Neutrophil (primary cell): Measurements from ENCODE around the gene ZBTB47.
A peak's percentile ranks its signal among the peaks of the same experiment; 100 is the strongest.

Experiments used
- H3K27ac ChIP-seq: fragments of 200-600 bp; sonication (generic); 2 replicates; pipeline ENCODE4 v1.5.1; 2016; ENCODE audit warnings: mild to moderate bottlenecking, moderate library complexity
- H3K27me3 ChIP-seq: fragments of 200-600 bp; sonication (generic); 2 replicates; pipeline ENCODE4 v1.6.0; 2016; ENCODE audit warnings: mild to moderate bottlenecking
- H3K36me3 ChIP-seq: fragments of 200-600 bp; sonication (generic); 2 replicates; pipeline ENCODE4 v1.5.1; 2017
- H3K4me1 ChIP-seq, 2 experiments: fragments of 200-600 bp in 1 of 2; sonication (generic) in 1 of 2; 1 replicate in 1 of 2; 2 replicates in 1 of 2; pipeline versions ENCODE4 v1.5.1 to v1.6.1; 2013 to 2016; ENCODE audit warnings: low read depth in 1 of 2, low read length in 1 of 2, mild to moderate bottlenecking in 1 of 2, moderate library complexity in 1 of 2; ENCODE audit not compliant: control insufficient read depth in 1 of 2, insufficient read depth in 1 of 2
- H3K4me3 ChIP-seq, 2 experiments: fragments of 200-600 bp in 1 of 2; sonication (generic) in 1 of 2; 1 replicate in 1 of 2; 2 replicates in 1 of 2; pipeline ENCODE4 v1.5.1; 2013 to 2016; ENCODE audit warnings: low read depth in 1 of 2, low read length in 1 of 2, mild to moderate bottlenecking in 1 of 2, moderate library complexity in 1 of 2
- H3K9me3 ChIP-seq: fragments of 200-600 bp; sonication (generic); 2 replicates; pipeline ENCODE4 v1.5.1; 2016
- TF ChIP-seq, protein P1 (sequence below): fragments of 200-600 bp; sonication (generic); IDR thresholded peaks from 2 replicates; pipeline ENCODE4 v1.5.1; 2016; ENCODE audit warnings: antibody characterized with exemption

The ZBTB47 gene

DNA sequence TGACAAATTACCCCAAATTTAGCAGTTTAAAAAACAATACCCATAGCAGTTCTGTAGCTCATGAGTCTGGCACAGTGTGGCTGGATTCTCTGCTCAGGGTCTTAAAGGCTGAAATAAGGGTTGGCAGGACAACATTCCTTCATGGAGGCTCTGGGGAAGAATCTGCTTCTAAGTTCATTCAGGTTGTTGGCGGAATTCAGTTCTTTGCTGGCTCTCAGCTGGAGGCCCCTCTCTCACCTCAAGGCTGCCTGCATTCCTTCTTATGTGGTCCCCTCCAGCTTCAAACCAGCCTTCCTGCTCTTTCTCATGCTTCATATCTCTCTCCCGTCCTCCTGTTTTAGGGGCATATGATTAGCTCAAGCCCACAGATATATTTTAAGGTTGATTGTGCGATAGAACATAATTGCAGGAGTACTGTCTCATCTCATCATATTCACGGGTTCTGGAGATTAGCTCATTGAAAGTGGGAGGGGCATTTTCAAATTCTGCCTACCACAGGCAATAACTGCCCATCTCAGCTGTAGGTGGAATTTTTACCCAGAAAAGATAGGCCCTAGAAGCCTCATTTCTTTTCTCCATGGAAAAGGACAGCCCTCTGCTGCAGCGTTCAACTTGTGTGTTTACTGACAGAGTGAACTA lies 5.6 kb upstream of the ZBTB47 start:
- TF ChIP-seq, protein P1, sequence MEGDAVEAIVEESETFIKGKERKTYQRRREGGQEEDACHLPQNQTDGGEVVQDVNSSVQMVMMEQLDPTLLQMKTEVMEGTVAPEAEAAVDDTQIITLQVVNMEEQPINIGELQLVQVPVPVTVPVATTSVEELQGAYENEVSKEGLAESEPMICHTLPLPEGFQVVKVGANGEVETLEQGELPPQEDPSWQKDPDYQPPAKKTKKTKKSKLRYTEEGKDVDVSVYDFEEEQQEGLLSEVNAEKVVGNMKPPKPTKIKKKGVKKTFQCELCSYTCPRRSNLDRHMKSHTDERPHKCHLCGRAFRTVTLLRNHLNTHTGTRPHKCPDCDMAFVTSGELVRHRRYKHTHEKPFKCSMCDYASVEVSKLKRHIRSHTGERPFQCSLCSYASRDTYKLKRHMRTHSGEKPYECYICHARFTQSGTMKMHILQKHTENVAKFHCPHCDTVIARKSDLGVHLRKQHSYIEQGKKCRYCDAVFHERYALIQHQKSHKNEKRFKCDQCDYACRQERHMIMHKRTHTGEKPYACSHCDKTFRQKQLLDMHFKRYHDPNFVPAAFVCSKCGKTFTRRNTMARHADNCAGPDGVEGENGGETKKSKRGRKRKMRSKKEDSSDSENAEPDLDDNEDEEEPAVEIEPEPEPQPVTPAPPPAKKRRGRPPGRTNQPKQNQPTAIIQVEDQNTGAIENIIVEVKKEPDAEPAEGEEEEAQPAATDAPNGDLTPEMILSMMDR: no peak
- Histone ChIP-seq H3K27ac (peak overlapping the region; percentile 79), H3K4me3 (no peak overlapping the region), H3K27me3 (no peaks in the 10 kb centered on the region), H3K4me1 (peaks cover 67 to 69% of the 10 kb centered on the region in 2 experiments), H3K9me3 (no peaks in the 10 kb centered on the region), H3K36me3 (peaks cover 24% of the 10 kb centered on the region)

DNA sequence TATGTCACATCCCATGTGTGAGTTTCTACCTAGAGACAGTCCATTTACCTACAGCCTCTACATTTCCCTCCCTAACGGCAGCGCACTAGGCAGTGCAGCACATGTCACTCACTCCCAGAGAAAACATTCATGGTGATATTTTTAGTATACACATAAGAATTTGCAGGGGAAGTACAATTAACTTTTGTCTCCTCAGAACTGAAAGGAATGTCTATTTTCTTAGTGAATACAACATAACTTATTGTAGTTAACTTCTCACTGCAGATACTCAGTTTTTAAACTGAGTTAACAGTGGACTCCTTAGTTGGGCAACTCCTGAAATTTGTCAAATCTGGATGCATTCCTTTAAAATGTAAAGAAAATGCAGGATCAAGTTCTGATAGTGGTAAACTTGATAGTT lies 4.5 kb upstream of the ZBTB47 start:
- Histone ChIP-seq H3K4me1 (peaks cover 77 to 79% of the 10 kb centered on the region in 2 experiments), H3K27me3 (no peaks in the 10 kb centered on the region), H3K27ac (peak overlapping the region; percentile 79), H3K9me3 (no peaks in the 10 kb centered on the region), H3K36me3 (peaks cover 13% of the 10 kb centered on the region), H3K4me3 (no peak overlapping the region)
- TF ChIP-seq, protein P1: no peak

DNA sequence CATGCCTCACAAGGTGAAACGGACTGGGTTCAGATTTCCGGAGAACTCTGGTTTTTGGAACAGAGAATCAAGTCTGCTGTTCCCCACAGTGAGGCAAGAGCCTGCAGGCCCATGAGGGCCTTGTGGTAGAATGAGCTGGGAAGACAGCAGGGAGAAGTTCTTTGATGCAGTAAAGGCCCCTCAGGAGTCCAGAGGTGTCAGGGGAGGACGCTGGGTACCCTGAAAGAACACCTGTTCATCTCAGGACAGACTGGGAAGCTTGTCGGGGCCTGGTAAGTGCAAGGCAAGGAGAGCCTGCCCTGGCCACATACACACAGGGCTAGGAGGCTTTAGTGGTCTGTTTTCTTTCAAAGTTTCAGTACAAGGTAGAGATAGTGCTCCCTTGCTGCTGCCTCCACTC lies 3.7 kb upstream of the ZBTB47 start:
- H3K27ac ChIP-seq: peak overlapping the region; percentile 79

DNA sequence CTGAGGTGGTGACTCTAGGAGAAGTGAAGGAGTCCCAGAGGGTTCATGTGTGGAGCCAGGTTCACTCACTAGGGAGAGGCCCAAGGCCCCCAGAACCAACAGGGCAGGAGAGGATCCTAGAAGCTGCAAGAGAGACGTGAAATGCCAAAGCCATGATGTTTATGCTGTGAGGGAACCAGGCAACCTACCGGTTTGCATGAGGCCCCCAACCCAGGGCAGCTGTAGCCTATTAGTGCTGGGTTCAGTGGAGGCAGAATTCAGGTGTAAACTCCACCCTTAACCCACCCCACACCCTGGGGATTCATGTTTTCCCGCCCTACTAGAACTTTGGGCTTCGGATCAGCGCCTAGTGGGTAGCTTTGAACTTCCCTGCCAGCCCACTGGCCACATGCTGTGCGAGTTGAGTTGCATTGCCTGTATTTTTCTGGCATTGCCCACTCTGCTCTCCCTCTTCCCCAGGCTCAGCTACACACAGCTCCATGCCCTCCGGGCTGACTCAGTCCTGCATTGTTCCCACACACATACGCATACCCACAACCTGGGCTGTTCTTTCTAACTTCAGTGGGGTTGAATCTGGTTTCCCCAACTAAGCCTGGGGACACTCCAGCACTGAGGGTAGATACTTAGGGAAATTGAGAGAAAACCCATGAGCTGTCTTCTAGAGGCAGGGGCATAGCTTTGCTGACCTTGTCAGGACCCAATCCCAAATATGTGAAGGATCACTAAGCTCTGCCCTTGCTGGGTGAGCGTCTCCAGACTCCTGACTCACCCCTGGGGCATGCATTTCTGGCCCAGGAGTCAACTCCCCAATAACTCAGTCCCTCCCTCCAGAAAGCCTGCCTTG lies 2.0 kb upstream of the ZBTB47 start:
- Histone ChIP-seq H3K4me1 (peaks cover 80 to 83% of the 10 kb centered on the region in 2 experiments), H3K27me3 (no peaks in the 10 kb centered on the region), H3K27ac (peak overlapping the region; percentile 91), H3K36me3 (no peaks in the 10 kb centered on the region), H3K9me3 (no peaks in the 10 kb centered on the region), H3K4me3 (peak overlapping the region in 1 of 2 experiments; percentile 78)
- TF ChIP-seq, protein P1: no peak

More for the DNA sequence above, 3.7 kb upstream of the ZBTB47 start:
- no peaks in the 10 kb centered on the region for H3K9me3 ChIP-seq
- TF ChIP-seq, protein P1: no peak
- H3K4me1 ChIP-seq: peaks cover 80 to 81% of the 10 kb centered on the region in 2 experiments
- peaks cover 7% of the 10 kb centered on the region for H3K36me3 ChIP-seq
- H3K27me3 ChIP-seq: no peaks in the 10 kb centered on the region
- H3K4me3 ChIP-seq: no peak overlapping the region

DNA sequence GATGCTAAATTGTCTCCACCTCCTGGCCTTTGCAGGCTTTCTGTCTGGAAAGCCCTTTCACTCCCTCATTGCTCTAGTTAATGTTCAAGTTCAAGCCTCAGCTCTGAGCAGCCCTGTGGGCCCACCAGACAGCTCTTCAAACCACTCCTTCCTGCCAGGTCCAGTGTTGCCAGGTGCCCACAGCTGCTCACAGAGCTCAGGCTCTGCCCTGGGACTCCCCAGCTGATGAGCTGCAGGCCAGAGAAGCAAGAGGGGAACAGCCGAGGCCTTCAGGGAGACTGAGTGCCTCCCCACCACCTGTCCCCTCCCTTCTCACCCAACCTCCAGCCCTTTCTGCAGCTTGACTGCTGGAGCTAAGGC lies 1.3 kb upstream of the ZBTB47 start:
- Histone ChIP-seq H3K4me3 (peak overlapping the region; percentile 78 to 79), H3K36me3 (no peaks in the 10 kb centered on the region), H3K4me1 (peaks cover 73 to 76% of the 10 kb centered on the region in 2 experiments), H3K9me3 (no peaks in the 10 kb centered on the region), H3K27ac (peak overlapping the region; percentile 91), H3K27me3 (no peaks in the 10 kb centered on the region)
- TF ChIP-seq, protein P1: no peak
